AG04450 (cell line): ENCODE results near the gene FRMPD1. TPM values are rescaled to one million over a fixed set of nuclear protein-coding genes. Genes with fewer than 3 reads are reported as not detected.

Source experiments
- CTCF ChIA-PET: fragments of 300-600, 350-600 bp; formaldehyde crosslinking; extraction: SDS; loops from one replicate; lab custom pipeline; 2022; ENCODE audit warnings: antibody characterized with exemption, inconsistent platforms; lab: Charles Lee
- POLR2A ChIA-PET: fragments of 350-600 bp; formaldehyde crosslinking; extraction: SDS; loops from one replicate; lab custom pipeline; 2021; ENCODE audit warnings: antibody characterized with exemption, inconsistent platforms; lab: Yijun Ruan, JAX
- DNase-seq: peaks from one replicate; pipeline ENCODE4 v3.0.0-alpha.2; 2011; ENCODE audit warnings: low read depth, low spot score
- H3K27ac ChIP-seq: one replicate; pipeline ENCODE4 v1.5.1; 2012; ENCODE audit warnings: low read depth, low read length, control low read depth
- H3K27me3 ChIP-seq: one replicate; pipeline ENCODE4 v1.6.0; 2012; ENCODE audit warnings: low read length; ENCODE audit not compliant: control insufficient read depth, insufficient read depth
- H3K4me3 ChIP-seq: 2 replicates; pipeline ENCODE4 v1.5.1; 2011; ENCODE audit warnings: mild to moderate bottlenecking, low read depth, low read length, control low read depth
- H3K9me3 ChIP-seq: 2 replicates; pipeline ENCODE4 v1.5.1; 2012; ENCODE audit warnings: low read length; ENCODE audit not compliant: control insufficient read depth, insufficient read depth
- CTCF ChIP-seq: IDR thresholded peaks from 2 replicates; pipeline ENCODE4 v1.5.1; 2011; ENCODE audit warnings: low read depth, low read length, control low read depth, inconsistent platforms
- polyA plus RNA-seq: library from polyadenylated mRNA; depleted of rRNA; stranded (reverse); fragments of >200 nt; gene quantifications from 2 replicates; pipeline ENCODE4 v1.2.3, GENCODE V29; 2011; rRNA removed

The FRMPD1 gene
- polyA plus RNA-seq, 1 experiment, result not detected

DNA sequence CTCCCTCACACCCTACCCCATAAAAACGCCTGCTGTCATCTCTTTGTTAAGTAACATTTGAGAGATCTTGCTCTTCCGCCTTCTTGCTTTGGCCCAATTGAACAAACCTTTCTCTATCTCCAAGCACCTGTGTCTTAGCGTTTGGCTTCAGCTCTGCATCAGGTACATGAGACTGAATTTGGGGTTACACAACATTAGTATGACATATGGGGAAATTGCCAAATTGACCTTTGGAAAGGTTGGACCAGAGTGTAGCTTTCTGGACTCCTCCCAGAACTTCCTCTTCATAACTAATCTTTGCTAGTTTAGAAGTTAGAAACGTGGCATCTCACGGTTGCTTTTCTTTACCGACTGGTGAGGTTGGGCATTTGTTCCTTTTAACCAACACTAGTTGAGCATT, 137.6 kb downstream of the FRMPD1 start:
- Histone ChIP-seq H3K27me3 (no peaks in the 10 kb centered on the region), H3K4me3 (no peak overlapping the region), H3K27ac (no peak overlapping the region), H3K9me3 (0 out of 2 replicates have a peak, but pooled peaks cover 3% of the 10 kb centered on the region)
- DNase-seq, result no peak
- POLR2A ChIA-PET, result no interaction called here
- CTCF ChIA-PET, result no interaction called here
- no peak for TF ChIP-seq CTCF

- no peak for TF ChIP-seq CTCF
- H3K9me3 ChIP-seq, result no peaks in the 10 kb centered on the region
- no peak for DNase-seq
- H3K4me3 ChIP-seq, result no peak overlapping the region
- CTCF ChIA-PET, result no interaction called here
- H3K27ac ChIP-seq, result no peak overlapping the region
- no peaks in the 10 kb centered on the region for H3K27me3 ChIP-seq
- POLR2A ChIA-PET, result no interaction called here
Measured at GRCh38 chr9:37790096-37790495, 139.3 kb downstream of the FRMPD1 start.

DNA sequence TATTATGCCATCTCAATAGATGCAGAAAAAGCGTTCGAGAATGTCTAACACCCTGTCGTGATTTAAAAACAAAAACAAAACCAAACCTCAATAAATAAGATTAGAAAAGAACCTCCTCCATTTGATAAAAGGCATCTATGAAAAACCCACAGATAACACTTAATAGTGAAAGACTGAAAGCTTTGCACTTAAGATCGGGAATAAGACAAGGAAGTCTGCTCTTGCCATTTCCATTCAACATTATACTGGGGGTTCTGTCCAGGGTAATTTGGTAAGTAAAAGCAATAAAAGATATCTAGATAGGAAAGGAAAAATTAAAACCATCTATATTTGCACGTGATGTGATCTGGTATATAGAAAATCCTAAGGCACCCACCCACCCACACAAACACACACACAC, 141.4 kb downstream of the FRMPD1 start:
- Histone ChIP-seq H3K27ac (no peak overlapping the region), H3K9me3 (no peaks in the 10 kb centered on the region), H3K4me3 (no peak overlapping the region), H3K27me3 (no peaks in the 10 kb centered on the region)
- no peak for DNase-seq
- ChIA-PET POLR2A (no interaction called here), CTCF (no interaction called here)
- TF ChIP-seq CTCF, result no peak

- CTCF ChIA-PET, result no interaction called here
- no peaks in the 10 kb centered on the region for H3K9me3 ChIP-seq
- H3K4me3 ChIP-seq, result no peak overlapping the region
- H3K27ac ChIP-seq, result no peak overlapping the region
- DNase-seq, result no peak
- POLR2A ChIA-PET, result no interaction called here
- H3K27me3 ChIP-seq, result no peaks in the 10 kb centered on the region
- no peak for TF ChIP-seq CTCF
Measured at GRCh38 chr9:37796232-37796631, 145.5 kb downstream of the FRMPD1 start.

Other genes with a start within 250 kb of the FRMPD1 start
- 96.1 and 126 TPM in 2 replicates for gene GRHPR, start 228.3 kb upstream of the FRMPD1 start, polyA plus RNA-seq
- gene ZBTB5, start 185.5 kb upstream of the FRMPD1 start, polyA plus RNA-seq, result 9.5 and 10.9 TPM in 2 replicates
- gene POLR1E, start 165.0 kb upstream of the FRMPD1 start, polyA plus RNA-seq, result 42.2 and 44.5 TPM in 2 replicates
- 9.7 and 10.7 TPM in 2 replicates for gene FBXO10, start 74.6 kb upstream of the FRMPD1 start, polyA plus RNA-seq
- gene TOMM5, start 58.4 kb upstream of the FRMPD1 start, polyA plus RNA-seq, result 185 and 207 TPM in 2 replicates
- gene TRMT10B, start 102.9 kb downstream of the FRMPD1 start, polyA plus RNA-seq, result 6.3 and 6.9 TPM in 2 replicates
- gene EXOSC3, start 134.1 kb downstream of the FRMPD1 start, polyA plus RNA-seq, result 19.9 and 29.1 TPM in 2 replicates
- gene DCAF10, start 149.8 kb downstream of the FRMPD1 start, polyA plus RNA-seq, result 26.4 and 28.7 TPM in 2 replicates